Trophoblast cell (in vitro differentiated cells and primary cell): ENCODE data around the gene ZNF526.
A peak's percentile ranks its signal among the peaks of the same experiment; 100 is the strongest.
"Not testable (repeated sequence)": the region's sequence is repeated elsewhere in the genome, so short reads cannot be mapped to it uniquely, and the experiment has no call there.

Experiments used
- DNase-seq, 2 donors: peaks; one replicate each; pipeline ENCODE4 v3.0.0-alpha.2; 2016
- H2AFZ ChIP-seq: 2 replicates; pipeline ENCODE4 v1.6.1; 2013; ENCODE audit warnings: low read length, moderate library complexity, mild to moderate bottlenecking; ENCODE audit not compliant: insufficient read depth, poor library complexity
- H2AK5ac ChIP-seq: 2 replicates; pipeline ENCODE4 v1.6.1; 2013; ENCODE audit warnings: mild to moderate bottlenecking, low read length
- H2BK120ac ChIP-seq: 2 replicates; pipeline ENCODE4 v1.6.1; 2013; ENCODE audit warnings: low read length, mild to moderate bottlenecking, moderate library complexity; ENCODE audit not compliant: insufficient read depth, poor library complexity
- H2BK12ac ChIP-seq: 2 replicates; pipeline ENCODE4 v1.6.1; 2013; ENCODE audit warnings: mild to moderate bottlenecking, low read length, moderate library complexity
- H2BK5ac ChIP-seq: 2 replicates; pipeline ENCODE4 v1.6.1; 2013; ENCODE audit warnings: low read length, low read depth, moderate library complexity, mild to moderate bottlenecking; ENCODE audit not compliant: poor library complexity
- H3K14ac ChIP-seq: 2 replicates; pipeline ENCODE4 v1.6.1; 2013; ENCODE audit warnings: mild to moderate bottlenecking, low read length
- H3K18ac ChIP-seq: 2 replicates; pipeline ENCODE4 v1.6.1; 2013; ENCODE audit warnings: mild to moderate bottlenecking, low read length
- H3K23ac ChIP-seq: 2 replicates; pipeline ENCODE4 v1.6.1; 2013; ENCODE audit warnings: low read length
- H3K27ac ChIP-seq: 2 replicates; pipeline ENCODE4 v1.5.1; 2013; ENCODE audit warnings: low read depth, mild to moderate bottlenecking, inconsistent platforms, low read length, moderate library complexity
- H3K27me3 ChIP-seq: 2 replicates; pipeline ENCODE4 v1.6.1; 2013; ENCODE audit warnings: inconsistent platforms, mild to moderate bottlenecking, low read length, moderate library complexity; ENCODE audit not compliant: insufficient read depth
- H3K36me3 ChIP-seq, 2 experiments: 1 replicate in 1 of 2; 2 replicates in 1 of 2; pipeline ENCODE4 v1.6.1; 2013; ENCODE audit warnings: low read length in 2 of 2, mild to moderate bottlenecking in 2 of 2, moderate library complexity in 1 of 2; ENCODE audit not compliant: insufficient read depth in 2 of 2, control insufficient read depth in 1 of 2
- H3K4ac ChIP-seq: 2 replicates; pipeline ENCODE4 v1.6.1; 2013; ENCODE audit warnings: low read depth, mild to moderate bottlenecking, low read length, moderate library complexity
- H3K4me1 ChIP-seq, 2 experiments: 1 replicate in 1 of 2; 2 replicates in 1 of 2; pipeline ENCODE4 v1.6.1; 2013; ENCODE audit warnings: low read length in 2 of 2, mild to moderate bottlenecking in 2 of 2, moderate library complexity in 1 of 2; ENCODE audit not compliant: insufficient read depth in 2 of 2, control insufficient read depth in 1 of 2
- H3K4me2 ChIP-seq: 2 replicates; pipeline ENCODE4 v1.6.1; 2013; ENCODE audit warnings: inconsistent platforms, mild to moderate bottlenecking, low read length, moderate library complexity
- H3K4me3 ChIP-seq: 2 replicates; pipeline ENCODE4 v1.5.1; 2013; ENCODE audit warnings: mild to moderate bottlenecking, low read depth, low read length, inconsistent platforms
- H3K79me1 ChIP-seq: one replicate; pipeline ENCODE4 v1.6.1; 2013; ENCODE audit warnings: low read length
- H3K79me2 ChIP-seq: 2 replicates; pipeline ENCODE4 v1.6.1; 2013; ENCODE audit warnings: low read length, mild to moderate bottlenecking; ENCODE audit not compliant: control insufficient read depth, insufficient read depth, poor library complexity
- H3K9ac ChIP-seq: 2 replicates; pipeline ENCODE4 v1.6.1; 2013; ENCODE audit warnings: mild to moderate bottlenecking, low read length
- H3K9me3 ChIP-seq: 2 replicates; pipeline ENCODE4 v1.6.1; 2013; ENCODE audit warnings: low read depth, mild to moderate bottlenecking, control low read depth, inconsistent platforms, low read length; ENCODE audit not compliant: insufficient read depth
- H4K12ac ChIP-seq: 2 replicates; pipeline ENCODE4 v1.6.1; 2013; ENCODE audit warnings: low read depth, mild to moderate bottlenecking, low read length, moderate library complexity
- H4K8ac ChIP-seq: 2 replicates; pipeline ENCODE4 v1.6.1; 2013; ENCODE audit warnings: low read depth, mild to moderate bottlenecking, low read length, moderate library complexity
- H4K91ac ChIP-seq: one replicate; pipeline ENCODE4 v1.6.1; 2013; ENCODE audit warnings: low read depth, mild to moderate bottlenecking, low read length, moderate library complexity
- WGBS: extraction: QIAGEN DNeasy Blood & Tissue Kit; methylation state at CpG from one replicate; pipeline ENCODE4 v1.1.7; 2013; ENCODE audit warnings: missing lambda C conversion rate; ENCODE audit not compliant: insufficient read length, insufficient coverage; ENCODE audit errors: extremely low coverage; 5-methylcytosine and 5-hydroxymethylcytosine counted together

ZNF526 gene

GRCh38 chr19:42266928-42267603 lies 47.0 kb downstream of the ZNF526 start:
- not testable (repeated sequence) for H3K4ac ChIP-seq, H2BK12ac ChIP-seq, H2AFZ ChIP-seq, H3K14ac ChIP-seq, H4K12ac ChIP-seq, H3K36me3 ChIP-seq, H2BK120ac ChIP-seq, H3K9ac ChIP-seq, H4K91ac ChIP-seq, H2AK5ac ChIP-seq, H2BK5ac ChIP-seq, H3K79me2 ChIP-seq, H4K8ac ChIP-seq, H3K4me2 ChIP-seq, DNase-seq, H3K23ac ChIP-seq, H3K27me3 ChIP-seq, H3K18ac ChIP-seq, H3K4me3 ChIP-seq, H3K27ac ChIP-seq, H3K9me3 ChIP-seq
- Histone ChIP-seq H3K79me1 (peaks cover 18% of the 10 kb centered on the region), H3K4me1 (peaks cover 15 to 17% of the 10 kb centered on the region in 2 experiments)
- no CpG with 5 or more reads among the region's 25 CpGs for WGBS

GRCh38 chr19:42267644-42268141 lies 47.6 kb downstream of the ZNF526 start:
- H4K91ac ChIP-seq = peak overlapping the region; percentile 71
- peak; percentile 70 to 72 for DNase-seq
- no CpG with 5 or more reads among the region's 13 CpGs for WGBS
- H2AK5ac ChIP-seq = peak overlapping the region; percentile 2
- H3K9ac ChIP-seq = peak overlapping the region; percentile 61
- H3K4me1 ChIP-seq = peaks cover 15 to 17% of the 10 kb centered on the region in 2 experiments
- H4K12ac ChIP-seq = peak overlapping the region; percentile 17
- H3K79me2 ChIP-seq = peaks cover 9% of the 10 kb centered on the region
- H3K4me3 ChIP-seq = peak overlapping the region; percentile 63
- H2BK120ac ChIP-seq = peak overlapping the region; percentile 44
- peak overlapping the region; percentile 73 for H3K4me2 ChIP-seq
- H3K4ac ChIP-seq = no peak overlapping the region
- H2BK5ac ChIP-seq = peak overlapping the region; percentile 60
- H3K27ac ChIP-seq = peak overlapping the region; percentile 4
- peak overlapping the region; percentile 56 for H4K8ac ChIP-seq
- peaks cover 11% of the 10 kb centered on the region in 2 experiments for H3K36me3 ChIP-seq
- H3K23ac ChIP-seq = no peak overlapping the region
- H3K27me3 ChIP-seq = no peaks in the 10 kb centered on the region
- H2BK12ac ChIP-seq = peak overlapping the region; percentile 11
- peak overlapping the region; percentile 31 for H3K18ac ChIP-seq
- H3K14ac ChIP-seq = peak overlapping the region; percentile 38
- peaks cover 18% of the 10 kb centered on the region for H3K79me1 ChIP-seq
- peaks cover 3% of the 10 kb centered on the region for H3K9me3 ChIP-seq
- H2AFZ ChIP-seq = peak overlapping the region; percentile 97

- Histone ChIP-seq H3K4me2 (peak overlapping the region; percentile 73), H2AK5ac (no peak overlapping the region), H3K27ac (peak overlapping the region; percentile 95), H4K12ac (peak overlapping the region; percentile 83), H3K14ac (peak overlapping the region; percentile 92), H3K4me1 (peaks cover 15 to 17% of the 10 kb centered on the region in 2 experiments), H2BK120ac (peak overlapping the region; percentile 99), H3K9ac (peak overlapping the region; percentile 97), H2BK12ac (peak overlapping the region; percentile 85), H2AFZ (peak overlapping the region; percentile 97), H3K27me3 (no peaks in the 10 kb centered on the region), H2BK5ac (peak overlapping the region; percentile 98), H4K91ac (peak overlapping the region; percentile 99), H4K8ac (peak overlapping the region; percentile 91), H3K4ac (peak overlapping the region; percentile 77), H3K9me3 (peaks cover 3% of the 10 kb centered on the region), H3K79me1 (peaks cover 18% of the 10 kb centered on the region), H3K79me2 (peaks cover 9% of the 10 kb centered on the region), H3K36me3 (peaks cover 16 to 17% of the 10 kb centered on the region in 2 experiments), H3K18ac (peak overlapping the region; percentile 97), H3K23ac (no peak overlapping the region), H3K4me3 (peak overlapping the region; percentile 83)
- peak; percentile 99 for DNase-seq
- no CpG with 5 or more reads among the region's 46 CpGs for WGBS
These were observed 48.1 kb downstream of the ZNF526 start for GRCh38 chr19:42268142-42268703.

GRCh38 chr19:42268704-42269477 lies 48.8 kb downstream of the ZNF526 start, which contains the start of gene CIC:
Gene CIC, plus strand, starts transcription at chr19:42269252. Its CDS starts 2,532 bp downstream, at chr19:42271784.
- Histone ChIP-seq H3K36me3 (peaks cover 23% of the 10 kb centered on the region in 2 experiments), H4K8ac (peak within 1 kb of the TSS; percentile 91), H3K4ac (peak within 1 kb of the TSS; percentile 77), H3K23ac (no peak within 1 kb of the TSS), H3K14ac (peak within 1 kb of the TSS; percentile 92), H3K4me1 (peaks cover 15 to 17% of the 10 kb centered on the region in 2 experiments), H2AFZ (peak within 1 kb of the TSS; percentile 94), H2AK5ac (peak within 1 kb of the TSS; percentile 85), H3K9me3 (peaks cover 3% of the 10 kb centered on the region), H2BK120ac (peak within 1 kb of the TSS; percentile 99), H3K27ac (peak within 1 kb of the TSS; percentile 95), H2BK5ac (peak within 1 kb of the TSS; percentile 98), H3K4me2 (peak within 1 kb of the TSS; percentile 73), H3K9ac (peak within 1 kb of the TSS; percentile 97), H3K79me1 (peaks cover 18% of the 10 kb centered on the region), H3K27me3 (no peaks in the 10 kb centered on the region), H3K79me2 (peaks cover 9% of the 10 kb centered on the region), H3K4me3 (peak within 1 kb of the TSS; percentile 83), H4K12ac (peak within 1 kb of the TSS; percentile 83), H2BK12ac (peak within 1 kb of the TSS; percentile 85), H4K91ac (peak within 1 kb of the TSS; percentile 99), H3K18ac (peak within 1 kb of the TSS; percentile 97)
- no CpG with 5 or more reads among the region's 52 CpGs for WGBS
- DNase-seq = peak; percentile 100
